ENCODE data around the gene FOXO4. TPM values are rescaled to one million over a fixed set of nuclear protein-coding genes. Genes with fewer than 3 reads are reported as not detected.
"Not testable (repeated sequence)": the region's sequence is repeated elsewhere in the genome, so short reads cannot be mapped to it uniquely, and the experiment has no call there.

Gene FOXO4
- 0.98 and 2.4 TPM in 2 replicates for total RNA-seq (2014; rRNA removed; shearing (Covaris generic))

GRCh38 chrX:71095555-71095980, at the start of gene FOXO4:
TSS of gene FOXO4 (plus strand) at chrX:71095851. CDS start at chrX:71096529, 678 bp downstream.
- DNase-seq (ENCODE audit: low spot score) = peak; percentile 66

- not testable (repeated sequence) for DNase-seq (ENCODE audit: low spot score)
Measured at GRCh38 chrX:71047891-71048290, 47.8 kb upstream of the FOXO4 start.

GRCh38 chrX:71052721-71053120, 42.9 kb upstream of the FOXO4 start:
- DNase-seq (ENCODE audit: low spot score) = no peak

- no peak for DNase-seq (ENCODE audit: low spot score)
Measured at GRCh38 chrX:71053217-71053621, 42.4 kb upstream of the FOXO4 start.

GRCh38 chrX:71056867-71057266, 38.8 kb upstream of the FOXO4 start:
- DNase-seq (ENCODE audit: low spot score) = no peak

- DNase-seq (ENCODE audit: low spot score) = no peak
Measured at GRCh38 chrX:71057848-71058530, 37.7 kb upstream of the FOXO4 start.

- no peak for DNase-seq (ENCODE audit: low spot score)
Measured at GRCh38 chrX:71060127-71060526, 35.5 kb upstream of the FOXO4 start.

DNA sequence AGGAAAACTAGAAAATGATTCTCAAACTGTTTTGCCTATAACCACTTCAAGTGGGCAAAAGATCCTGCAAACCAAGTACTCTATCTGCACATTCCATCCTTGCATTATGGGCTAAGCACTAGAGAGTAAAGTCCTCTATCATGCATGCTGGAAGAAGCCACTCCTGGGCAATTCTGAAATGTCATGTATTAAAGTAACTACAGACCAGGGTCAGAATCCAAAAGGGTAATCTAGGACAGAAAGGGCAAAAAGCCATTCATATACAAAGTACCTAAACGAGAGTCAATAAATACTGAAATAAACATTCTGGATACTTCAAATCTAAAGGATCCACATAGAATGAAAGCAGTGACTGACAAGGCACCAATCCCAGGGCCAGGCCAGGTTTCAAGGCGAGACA, 28.6 kb upstream of the FOXO4 start:
- DNase-seq (ENCODE audit: low spot score) = no peak

DNA sequence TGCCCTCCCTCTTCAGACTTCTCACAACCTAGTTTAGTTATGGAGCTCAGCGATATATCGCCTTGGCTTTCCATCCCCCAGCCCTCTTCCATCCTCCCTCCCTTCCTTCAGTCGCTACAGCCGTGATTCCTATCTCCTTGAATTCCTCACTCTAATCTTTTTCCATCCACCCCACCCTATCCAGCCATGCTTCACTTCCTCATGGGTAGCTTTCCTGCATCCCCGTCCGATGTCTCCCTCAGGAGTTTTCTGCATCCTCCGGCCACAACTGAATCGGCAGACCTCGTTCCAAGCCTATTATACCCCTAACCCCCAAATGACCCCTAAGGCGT, 28.0 kb upstream of the FOXO4 start:
- no peak for DNase-seq (ENCODE audit: low spot score)

GRCh38 chrX:71068044-71068918, 27.4 kb upstream of the FOXO4 start, which contains the start of gene SNX12:
TSS of gene SNX12 (minus strand) at chrX:71068334. CDS start at chrX:71068306, 28 bp downstream.
- DNase-seq (ENCODE audit: low spot score) = peak; percentile 91

GRCh38 chrX:71070531-71070930, 25.1 kb upstream of the FOXO4 start:
- DNase-seq (ENCODE audit: low spot score) = no peak

- DNase-seq (ENCODE audit: low spot score) = no peak
Measured at GRCh38 chrX:71081330-71082123, 14.1 kb upstream of the FOXO4 start.

DNA sequence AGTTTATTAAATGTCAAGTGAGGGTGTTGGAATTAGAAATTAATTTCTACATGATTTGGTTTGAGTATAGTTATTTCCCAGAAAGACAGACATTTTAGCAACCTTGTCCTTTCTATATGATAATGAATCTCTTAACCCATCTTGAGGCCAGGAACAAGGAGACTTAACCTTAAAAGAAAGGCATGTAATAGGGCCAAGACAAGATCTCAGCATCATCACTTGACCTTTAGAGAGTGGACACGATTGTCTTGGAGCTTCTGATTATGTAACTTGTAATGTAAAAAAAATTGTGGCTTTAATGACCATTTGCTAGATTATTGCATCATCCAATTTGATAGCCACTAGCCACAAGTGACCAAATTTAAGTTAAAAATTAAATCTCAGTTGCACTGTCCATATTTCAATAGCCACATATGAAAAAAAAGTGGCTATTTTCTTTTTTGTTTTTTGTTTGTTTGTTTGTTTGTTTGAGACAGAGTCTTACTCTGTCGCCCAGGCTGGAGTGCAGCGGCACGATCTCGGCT, 13.5 kb upstream of the FOXO4 start:
- no peak for DNase-seq (ENCODE audit: low spot score)

- DNase-seq (ENCODE audit: low spot score) = no peak
Measured at GRCh38 chrX:71082822-71083221, 12.8 kb upstream of the FOXO4 start.

GRCh38 chrX:71085900-71086299, 9.8 kb upstream of the FOXO4 start:
- DNase-seq (ENCODE audit: low spot score) = no peak

DNA sequence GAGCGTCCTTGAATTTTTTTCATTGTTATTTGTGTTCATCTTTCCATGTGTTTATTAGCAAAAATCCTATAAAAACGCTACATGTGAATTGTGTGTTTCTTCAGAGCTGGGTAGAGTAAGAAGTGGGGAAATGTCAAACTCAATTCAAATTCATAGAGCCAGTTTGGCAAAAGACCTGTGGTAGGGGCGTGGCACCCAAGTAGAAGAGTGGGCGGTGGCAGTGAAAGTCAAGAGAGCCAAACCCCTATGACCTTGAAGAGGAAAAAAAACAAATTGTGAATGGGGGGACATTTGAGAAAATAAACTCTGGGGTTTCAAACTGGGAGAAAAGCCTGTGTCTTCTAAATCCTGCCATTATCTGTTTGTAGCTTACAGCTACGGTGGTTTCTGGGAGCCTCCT, 4.4 kb upstream of the FOXO4 start:
- no peak for DNase-seq (ENCODE audit: low spot score)

- no peak for DNase-seq (ENCODE audit: low spot score)
Measured at GRCh38 chrX:71095033-71095432, 618 bp upstream of the FOXO4 start.

DNA sequence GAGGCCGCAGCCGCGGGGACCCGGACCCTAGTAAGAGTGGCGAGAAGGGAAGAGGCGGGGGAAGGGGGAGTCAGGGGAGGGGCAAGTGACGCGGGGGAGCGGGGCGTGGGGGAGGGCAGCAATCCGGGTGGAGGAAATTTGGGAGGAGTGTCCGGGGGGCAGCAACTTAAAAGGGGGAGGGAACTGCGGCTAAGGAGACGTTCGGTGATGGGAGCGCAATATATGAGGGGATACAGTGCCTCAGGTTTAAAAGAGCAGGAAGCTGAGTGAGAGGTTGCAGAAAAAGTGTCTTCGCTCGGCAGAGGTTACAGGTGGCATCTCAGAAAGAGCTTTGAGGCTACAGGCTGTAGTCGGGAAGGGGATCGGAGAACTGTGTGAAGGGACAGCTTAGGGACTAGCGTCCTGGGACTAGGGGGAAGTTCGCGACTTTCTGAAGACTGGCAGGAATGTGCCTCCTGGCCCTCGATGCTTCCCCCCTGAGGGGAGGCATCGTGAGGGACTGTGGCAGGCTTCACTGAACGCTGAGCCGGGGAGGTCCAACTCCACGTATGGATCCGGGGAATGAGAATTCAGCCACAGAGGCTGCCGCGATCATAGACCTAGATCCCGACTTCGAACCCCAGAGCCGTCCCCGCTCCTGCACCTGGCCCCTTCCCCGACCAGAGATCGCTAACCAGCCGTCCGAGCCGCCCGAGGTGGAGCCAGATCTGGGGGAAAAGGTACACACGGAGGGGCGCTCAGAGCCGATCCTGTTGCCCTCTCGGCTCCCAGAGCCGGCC, 519 bp downstream of the FOXO4 start:
- DNase-seq (ENCODE audit: low spot score) = no peak

DNA sequence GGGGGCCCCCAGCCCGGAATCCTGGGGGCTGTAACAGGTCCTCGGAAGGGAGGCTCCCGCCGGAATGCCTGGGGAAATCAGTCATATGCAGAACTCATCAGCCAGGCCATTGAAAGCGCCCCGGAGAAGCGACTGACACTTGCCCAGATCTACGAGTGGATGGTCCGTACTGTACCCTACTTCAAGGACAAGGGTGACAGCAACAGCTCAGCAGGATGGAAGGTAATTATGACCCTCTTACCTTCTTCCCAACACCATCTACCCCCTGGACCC, 1.0 kb downstream of the FOXO4 start:
- no peak for DNase-seq (ENCODE audit: low spot score)

DNA sequence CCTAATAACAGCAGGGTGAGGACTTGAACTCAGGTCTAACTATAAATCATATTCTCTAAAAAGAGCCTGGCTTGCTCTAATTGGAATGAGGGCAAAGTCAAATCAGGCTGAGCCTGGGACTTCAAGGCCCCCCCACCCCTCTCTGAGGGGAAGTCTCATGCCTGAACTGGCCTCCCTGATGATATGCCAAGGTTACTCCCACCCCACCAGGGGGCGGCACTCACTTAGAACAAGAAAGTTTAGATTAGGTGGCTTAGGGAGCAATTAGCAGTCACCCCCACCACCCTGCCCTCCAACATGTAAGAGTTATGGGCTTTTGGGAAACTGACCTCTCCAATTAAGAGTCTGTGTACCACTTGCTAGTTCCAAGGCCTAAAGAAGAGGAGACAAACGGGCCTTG, 2.7 kb downstream of the FOXO4 start:
- DNase-seq (ENCODE audit: low spot score) = no peak

- DNase-seq (ENCODE audit: low spot score) = no peak
Measured at GRCh38 chrX:71098951-71099506, 3.4 kb downstream of the FOXO4 start.
